ENCODE results near the gene TRANK1. TPM values are rescaled to one million over a fixed set of nuclear protein-coding genes. Genes with fewer than 3 reads are reported as not detected.
"Not testable (repeated sequence)": the region's sequence is repeated elsewhere in the genome, so short reads cannot be mapped to it uniquely, and the experiment has no call there.

The TRANK1 gene
- total RNA-seq, 4 donors from 2014 or later: 2.1 to 4.6 (median 2.4) TPM

- H3K36me3 ChIP-seq: no peaks in the 10 kb centered on the region
- H3K9me3 ChIP-seq: no peaks in the 10 kb centered on the region
- peaks cover 0 to 2% (median 0%) of the 10 kb centered on the region in 3 donors for H3K27me3 ChIP-seq
- no peak overlapping the region for H3K27ac ChIP-seq
- in situ Hi-C loops (cut with MboI; ENCODE audit: low sequenced_read_pairs in 4 of 4) (no loop called here), intact Hi-C loops (cut with DNase I; ENCODE audit: low total_unique reads) (no loop called here)
- ATAC-seq (no peak), DNase-seq (no peak)
- H3K4me3 ChIP-seq: no peak overlapping the region
- no peaks in the 10 kb centered on the region for H3K4me1 ChIP-seq
- TF ChIP-seq POLR2A (IDR thresholded peaks at IDR 0.05): no peak
These were observed 7.4 kb downstream of the TRANK1 start for GRCh38 chr3:36937492-36937891.

- intact Hi-C loops (cut with DNase I; ENCODE audit: low total_unique reads) (no loop called here), in situ Hi-C loops (cut with MboI; ENCODE audit: low sequenced_read_pairs in 4 of 4) (no loop called here)
- no peaks in the 10 kb centered on the region for H3K4me1 ChIP-seq
- no peaks in the 10 kb centered on the region for H3K27me3 ChIP-seq
- H3K9me3 ChIP-seq: no peaks in the 10 kb centered on the region
- no peak overlapping the region for H3K4me3 ChIP-seq
- H3K27ac ChIP-seq: no peak overlapping the region
- DNase-seq (no peak), ATAC-seq (no peak)
- no peaks in the 10 kb centered on the region for H3K36me3 ChIP-seq
- TF ChIP-seq, protein P1, sequence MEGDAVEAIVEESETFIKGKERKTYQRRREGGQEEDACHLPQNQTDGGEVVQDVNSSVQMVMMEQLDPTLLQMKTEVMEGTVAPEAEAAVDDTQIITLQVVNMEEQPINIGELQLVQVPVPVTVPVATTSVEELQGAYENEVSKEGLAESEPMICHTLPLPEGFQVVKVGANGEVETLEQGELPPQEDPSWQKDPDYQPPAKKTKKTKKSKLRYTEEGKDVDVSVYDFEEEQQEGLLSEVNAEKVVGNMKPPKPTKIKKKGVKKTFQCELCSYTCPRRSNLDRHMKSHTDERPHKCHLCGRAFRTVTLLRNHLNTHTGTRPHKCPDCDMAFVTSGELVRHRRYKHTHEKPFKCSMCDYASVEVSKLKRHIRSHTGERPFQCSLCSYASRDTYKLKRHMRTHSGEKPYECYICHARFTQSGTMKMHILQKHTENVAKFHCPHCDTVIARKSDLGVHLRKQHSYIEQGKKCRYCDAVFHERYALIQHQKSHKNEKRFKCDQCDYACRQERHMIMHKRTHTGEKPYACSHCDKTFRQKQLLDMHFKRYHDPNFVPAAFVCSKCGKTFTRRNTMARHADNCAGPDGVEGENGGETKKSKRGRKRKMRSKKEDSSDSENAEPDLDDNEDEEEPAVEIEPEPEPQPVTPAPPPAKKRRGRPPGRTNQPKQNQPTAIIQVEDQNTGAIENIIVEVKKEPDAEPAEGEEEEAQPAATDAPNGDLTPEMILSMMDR (IDR thresholded peaks at IDR 0.05 in 4 of 5, conservative IDR thresholded peaks at IDR 0.05 in 1 of 5): no peak
- TF ChIP-seq POLR2A (IDR thresholded peaks at IDR 0.05): no peak
These were observed 11.1 kb downstream of the TRANK1 start for GRCh38 chr3:36933540-36934296.

DNA sequence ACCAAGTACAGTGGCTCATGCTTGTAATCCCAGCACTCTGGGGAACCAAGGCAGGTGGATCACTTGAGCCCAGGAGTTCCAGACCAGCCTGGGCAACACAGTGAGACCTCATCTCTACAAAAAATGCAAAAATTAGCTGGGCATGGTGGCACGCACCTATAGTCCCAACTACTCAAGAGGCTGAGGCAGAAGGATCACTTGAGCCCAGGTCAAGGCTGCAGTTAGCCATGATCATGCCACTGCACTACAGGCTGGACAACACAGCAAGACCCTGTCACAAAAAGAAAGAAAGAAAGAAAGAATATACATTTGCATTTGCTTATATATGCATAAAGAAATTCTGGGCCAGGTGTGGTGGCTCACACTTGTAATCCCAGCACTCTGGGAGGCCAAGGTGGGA lies 13.4 kb downstream of the TRANK1 start:
- ATAC-seq; H3K9me3 ChIP-seq; H3K4me3 ChIP-seq; H3K4me1 ChIP-seq; H3K27me3 ChIP-seq; DNase-seq; H3K36me3 ChIP-seq; H3K27ac ChIP-seq; in situ Hi-C loops (cut with MboI; ENCODE audit: low sequenced_read_pairs in 4 of 4); intact Hi-C loops (cut with DNase I; ENCODE audit: low total_unique reads): not testable (repeated sequence)

DNA sequence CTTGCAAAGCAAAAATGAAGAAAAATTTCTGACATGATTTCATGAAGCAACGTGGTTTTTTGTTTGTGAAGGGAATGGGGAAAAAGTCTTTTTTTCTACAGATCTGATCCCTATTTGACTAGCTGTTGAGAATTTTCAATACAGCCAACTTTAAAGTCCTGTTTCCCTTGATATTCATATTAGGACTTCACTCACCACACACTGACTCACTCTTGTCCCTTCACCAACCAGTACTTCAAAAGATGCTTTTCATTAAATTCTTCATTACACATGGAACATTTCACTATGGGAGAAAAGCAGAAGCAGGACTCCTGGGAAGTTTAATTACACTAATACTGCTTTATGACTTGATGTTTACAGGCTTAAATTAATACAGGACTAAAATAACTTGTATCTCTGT lies 16.6 kb downstream of the TRANK1 start:
- Histone ChIP-seq H3K36me3 (no peaks in the 10 kb centered on the region), H3K27ac (no peak overlapping the region), H3K27me3 (no peaks in the 10 kb centered on the region), H3K4me1 (no peaks in the 10 kb centered on the region), H3K4me3 (no peak overlapping the region), H3K9me3 (no peaks in the 10 kb centered on the region)
- ATAC-seq (no peak), DNase-seq (no peak)
- in situ Hi-C loops (cut with MboI; ENCODE audit: low sequenced_read_pairs in 4 of 4): no loop called here
- TF ChIP-seq POLR2A (IDR thresholded peaks at IDR 0.05): no peak
- TF ChIP-seq, protein P1 (IDR thresholded peaks at IDR 0.05 in 4 of 5, conservative IDR thresholded peaks at IDR 0.05 in 1 of 5): no peak
- intact Hi-C loops (cut with DNase I; ENCODE audit: low total_unique reads): no loop called here

DNA sequence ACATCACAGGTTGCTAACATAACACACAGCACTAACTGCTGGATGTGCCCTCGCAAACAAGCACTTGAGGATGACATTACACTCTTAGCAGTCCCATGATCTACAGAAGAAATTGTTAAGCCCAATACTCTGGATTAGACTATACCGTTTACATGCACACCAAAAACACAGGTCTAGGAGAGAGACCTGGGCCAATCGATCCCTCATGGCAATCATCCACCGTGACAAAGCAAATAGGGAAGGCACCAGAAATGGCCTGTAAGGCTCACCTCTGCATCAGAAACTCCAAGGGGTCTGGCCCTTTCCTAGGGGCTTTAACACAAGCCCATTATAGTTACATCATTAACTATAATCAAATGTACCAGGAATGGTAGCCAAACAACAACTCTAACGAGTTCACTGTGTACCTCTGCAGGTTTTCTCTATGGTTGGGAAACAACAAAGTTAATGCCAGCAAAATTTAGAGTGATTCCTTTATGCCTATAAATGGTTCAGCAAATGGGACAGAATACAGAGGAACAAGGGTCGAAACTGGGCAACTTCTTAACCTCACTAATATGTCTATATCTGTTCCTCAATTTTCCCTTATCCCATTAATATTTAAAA lies 18.5 kb downstream of the TRANK1 start:
- H3K36me3 ChIP-seq: no peaks in the 10 kb centered on the region
- H3K4me1 ChIP-seq: no peaks in the 10 kb centered on the region
- no peak for TF ChIP-seq POLR2A (IDR thresholded peaks at IDR 0.05)
- TF ChIP-seq, protein P1 (IDR thresholded peaks at IDR 0.05 in 4 of 5, conservative IDR thresholded peaks at IDR 0.05 in 1 of 5): no peak
- H3K27me3 ChIP-seq: no peaks in the 10 kb centered on the region
- DNase-seq (no peak), ATAC-seq (no peak)
- intact Hi-C loops (cut with DNase I; ENCODE audit: low total_unique reads) (no loop called here), in situ Hi-C loops (cut with MboI; ENCODE audit: low sequenced_read_pairs in 4 of 4) (no loop called here)
- H3K27ac ChIP-seq: no peak overlapping the region
- no peak overlapping the region for H3K4me3 ChIP-seq
- no peaks in the 10 kb centered on the region for H3K9me3 ChIP-seq
